GM19438 (cell line): ENCODE data around the gene FLNB.
A peak's percentile ranks its signal among the peaks of the same experiment; 100 is the strongest.
"Not testable (repeated sequence)": the region's sequence is repeated elsewhere in the genome, so short reads cannot be mapped to it uniquely, and the experiment has no call there.

Experiments used
- ATAC-seq: cut with Tn5 transposase; IDR thresholded peaks from one replicate; pipeline ENCODE4 v1.9.1; 2021; ENCODE audit warnings: low read depth; ENCODE audit not compliant: unreplicated experiment

Gene FLNB

DNA sequence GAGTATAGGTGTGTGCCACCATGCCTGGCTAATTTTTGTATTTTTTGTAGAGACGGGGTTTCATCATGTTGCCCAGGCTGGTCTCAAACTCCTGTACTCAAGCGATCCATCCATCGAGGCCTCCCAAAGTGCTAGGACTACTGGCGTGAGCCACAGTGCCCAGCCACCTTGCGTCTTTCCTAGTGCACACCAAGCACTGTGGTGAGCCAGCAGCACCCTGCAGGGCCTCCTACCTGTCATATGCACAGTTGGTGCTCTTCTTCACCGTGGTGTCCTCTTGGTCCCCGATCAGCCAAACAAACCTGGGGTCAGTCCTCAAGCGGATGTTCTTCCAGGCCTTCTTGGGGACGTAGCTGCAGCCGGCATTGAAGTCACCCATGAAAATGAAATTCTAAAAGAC is 189.4 kb downstream of the FLNB start:
- no peak for ATAC-seq

DNA sequence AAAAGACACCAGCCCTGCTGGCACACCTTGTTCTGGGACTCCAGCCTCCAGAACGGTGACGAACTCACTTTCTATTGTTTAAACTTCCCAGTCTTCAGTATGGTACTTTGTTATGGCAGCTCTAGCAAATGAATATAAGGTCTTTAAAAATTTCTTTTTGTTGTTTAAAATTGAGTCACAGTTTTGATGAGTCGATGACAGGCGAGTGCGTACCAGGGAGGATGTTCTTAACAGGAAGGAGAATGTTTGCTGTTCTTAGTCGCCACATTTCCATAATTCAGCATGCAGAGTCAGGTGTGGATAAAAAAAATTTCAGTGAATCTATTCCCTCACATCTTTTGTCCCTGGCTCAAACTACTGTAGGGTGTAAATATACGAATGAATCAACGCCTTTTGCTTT is 190.1 kb downstream of the FLNB start:
- ATAC-seq: no peak

DNA sequence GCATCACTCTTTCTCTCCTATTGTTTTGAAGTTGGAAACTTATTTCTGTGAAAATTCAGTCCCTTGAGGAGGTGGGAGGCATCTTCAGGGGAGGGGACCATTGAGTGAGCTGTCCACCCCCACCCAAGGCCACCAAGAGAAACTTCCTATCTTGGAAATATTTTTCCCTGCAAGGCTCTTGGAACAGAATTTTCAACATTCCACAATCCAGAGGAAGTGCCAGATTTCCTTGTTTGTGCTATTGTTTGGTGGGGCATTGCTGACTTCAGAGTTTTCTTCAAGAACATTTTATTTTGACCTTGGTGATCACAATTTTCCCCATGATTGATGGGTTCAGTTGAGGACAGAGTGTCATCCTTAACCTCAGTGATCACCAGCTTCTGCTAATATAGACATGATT is 190.6 kb downstream of the FLNB start:
- ATAC-seq: no peak

DNA sequence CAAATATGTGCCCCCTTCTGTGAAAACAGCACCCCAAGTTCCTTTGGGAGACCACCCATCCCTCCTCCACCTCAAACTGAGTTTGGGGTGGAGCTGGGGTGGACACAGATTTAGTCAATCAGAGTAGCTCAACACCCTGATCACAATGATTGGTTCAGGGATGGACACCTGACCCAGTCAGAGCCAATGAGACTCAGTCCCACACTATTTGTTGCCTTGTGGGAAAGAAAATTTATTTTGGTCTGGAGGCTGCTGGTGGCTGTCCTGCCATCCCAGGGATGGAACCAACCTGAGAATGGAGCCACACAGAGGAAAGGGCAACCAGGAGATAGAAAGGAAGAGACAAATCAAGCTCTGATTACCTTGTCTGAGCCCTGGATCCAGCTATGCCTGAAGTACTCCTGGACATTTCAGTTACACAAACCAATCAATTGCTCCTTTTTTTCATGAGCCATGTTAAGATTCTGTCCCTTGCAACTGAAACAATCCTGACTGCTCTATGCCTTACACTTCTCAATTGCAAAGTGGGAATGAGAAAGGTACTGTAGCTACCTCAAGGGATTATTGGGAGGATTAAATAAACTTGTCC is 192.0 kb downstream of the FLNB start:
- no peak for ATAC-seq

DNA sequence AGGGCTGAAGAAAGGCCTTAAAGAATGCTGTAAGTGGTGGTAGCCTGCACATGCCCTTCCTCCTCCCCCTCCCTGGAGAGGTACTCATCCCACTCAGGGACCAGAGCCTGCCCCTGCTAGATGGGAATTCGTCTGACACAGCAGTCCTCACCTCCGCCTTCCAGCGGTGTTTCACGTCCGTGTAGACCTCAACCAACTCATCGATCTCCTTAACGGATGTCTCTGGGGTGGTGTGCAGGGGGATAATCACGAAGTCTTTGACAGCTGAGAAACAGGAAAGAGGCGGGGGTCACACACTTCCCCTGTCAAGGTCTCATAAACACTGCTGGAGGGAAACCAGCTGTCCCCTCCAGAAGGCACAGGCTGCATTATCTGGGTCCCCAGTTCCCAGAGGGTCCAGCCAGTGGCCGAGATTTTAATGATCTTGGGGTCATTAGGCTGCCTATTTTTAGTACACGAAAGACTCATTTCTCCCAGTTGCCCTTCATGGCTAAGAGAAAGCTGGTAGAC is 192.7 kb downstream of the FLNB start:
- no peak for ATAC-seq

DNA sequence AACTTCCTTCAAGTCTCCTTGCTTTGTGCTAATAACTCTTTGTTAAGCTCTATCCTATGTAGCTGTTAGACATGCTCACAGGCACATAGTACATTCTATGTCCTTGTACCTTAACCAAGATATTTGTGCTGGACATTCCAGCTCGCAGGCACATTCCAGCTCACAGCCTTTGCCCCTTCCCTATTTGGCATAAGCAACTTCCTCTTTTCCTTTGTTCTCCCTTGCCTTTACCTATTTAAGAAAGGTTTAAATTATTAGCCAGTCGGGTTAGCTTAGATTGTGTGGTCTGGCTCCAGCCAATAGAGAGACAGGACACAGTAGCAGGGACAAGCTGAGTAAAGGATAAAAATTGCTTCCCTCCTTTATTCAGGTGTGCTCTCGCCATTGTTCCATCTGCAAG is 193.2 kb downstream of the FLNB start:
- ATAC-seq: not testable (repeated sequence)

DNA sequence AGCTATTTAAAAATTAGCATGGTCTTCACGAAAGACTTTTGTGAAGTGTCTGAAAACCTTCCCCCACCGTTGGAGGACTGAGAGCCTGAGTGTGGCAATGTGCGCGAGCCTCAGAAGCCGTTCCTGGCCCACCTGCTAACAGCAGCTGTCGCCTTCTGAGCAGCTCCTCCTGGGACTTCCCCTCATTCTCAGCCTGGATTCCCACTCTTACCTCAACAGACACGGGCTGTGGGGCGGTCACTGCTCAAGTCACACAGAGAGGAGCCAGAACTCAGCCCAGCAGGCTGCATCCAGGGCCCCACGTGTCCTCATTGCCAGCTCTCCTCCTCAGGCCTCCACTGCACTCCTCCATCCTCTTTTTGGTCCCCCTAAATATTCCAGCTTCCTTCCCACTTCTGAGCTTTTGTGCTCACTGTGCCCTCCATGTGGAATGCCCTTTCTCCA is 194.7 kb downstream of the FLNB start:
- peak; percentile 74 for ATAC-seq

DNA sequence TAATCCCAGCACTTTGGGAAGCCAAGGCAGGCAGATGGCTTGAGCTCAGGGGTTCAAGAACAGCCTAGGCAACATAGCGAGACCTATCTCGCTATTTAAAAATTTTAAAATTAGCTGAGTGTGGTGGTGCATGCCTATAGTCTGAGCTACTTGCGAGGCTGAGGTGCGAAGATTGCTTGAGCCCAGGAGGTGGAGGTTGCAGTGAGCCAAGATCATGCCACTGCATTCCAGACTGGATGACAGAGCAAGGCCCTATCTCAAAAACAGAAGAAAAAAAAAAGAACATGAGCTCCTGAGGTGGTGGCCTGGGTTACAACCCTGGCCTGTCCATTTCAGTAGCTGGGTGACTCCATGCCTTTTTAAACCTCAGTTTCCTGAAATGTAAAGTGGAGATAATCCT is 195.3 kb downstream of the FLNB start:
- no peak for ATAC-seq

DNA sequence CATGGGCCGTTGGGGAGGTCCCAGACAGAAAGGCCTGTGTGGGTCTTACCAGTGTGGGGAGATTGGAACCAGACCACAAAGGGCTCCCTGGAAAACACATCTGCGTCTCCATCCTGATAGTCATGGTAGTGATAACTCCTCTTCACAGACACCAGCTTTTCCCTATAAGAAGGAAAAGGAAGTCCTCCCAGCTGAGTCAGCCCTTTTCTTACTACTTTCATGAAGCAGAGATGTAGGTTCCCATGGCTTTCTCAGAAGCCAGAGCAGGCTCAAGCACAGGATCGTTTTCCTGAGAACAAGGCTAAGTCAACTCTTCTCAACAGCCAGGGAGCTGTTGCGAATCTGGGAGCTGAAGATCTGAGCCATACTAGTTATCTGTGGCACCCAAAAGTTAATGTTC is 196.5 kb downstream of the FLNB start:
- ATAC-seq: no peak

DNA sequence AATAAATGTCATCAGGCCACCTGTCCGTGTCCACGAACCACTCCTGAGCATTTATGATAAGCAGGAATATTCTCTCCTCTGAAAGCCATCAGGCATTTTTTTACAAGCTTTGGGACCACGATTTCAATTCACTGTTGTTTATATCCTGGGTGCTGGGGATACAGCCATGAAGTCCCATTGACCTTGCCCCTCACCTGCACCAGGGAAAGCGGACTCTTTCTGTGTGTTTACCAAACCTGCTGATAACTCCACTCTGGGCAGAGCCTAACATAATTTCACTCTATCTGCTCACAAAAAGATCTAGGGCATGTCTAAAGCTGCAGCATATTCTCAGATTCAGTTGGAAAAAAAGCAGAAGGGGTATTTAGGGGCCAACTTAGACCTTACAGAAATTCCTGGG is 197.8 kb downstream of the FLNB start:
- no peak for ATAC-seq

DNA sequence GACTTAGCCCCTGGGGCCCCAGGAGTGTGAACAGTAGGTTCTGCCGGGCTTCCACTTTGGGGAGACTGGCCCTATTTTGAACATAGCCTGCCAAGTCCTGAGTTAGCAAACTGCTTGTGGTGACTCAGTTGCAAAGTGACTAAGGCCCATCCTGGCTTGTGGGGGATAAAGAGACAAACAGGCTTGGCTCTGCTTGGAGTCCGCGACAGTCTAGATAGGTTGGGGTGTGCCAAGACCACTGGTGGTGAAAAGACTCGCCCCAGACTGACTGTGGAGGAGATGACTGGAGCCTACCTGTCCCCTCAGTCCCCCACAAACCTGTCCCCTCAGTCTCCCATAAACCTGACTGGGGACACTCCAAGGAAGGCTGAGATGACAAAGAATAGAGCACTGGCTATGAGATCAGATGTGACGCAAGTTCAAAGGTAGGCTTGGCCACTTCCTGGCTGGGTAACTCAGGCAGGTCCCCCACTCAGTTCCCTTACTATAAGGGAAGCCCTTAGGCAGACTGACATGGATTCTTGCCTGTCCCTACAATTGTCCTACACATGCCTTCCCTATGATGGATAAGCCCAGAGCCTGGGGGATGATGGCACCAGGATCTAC is 198.3 kb downstream of the FLNB start:
- ATAC-seq: no peak

DNA sequence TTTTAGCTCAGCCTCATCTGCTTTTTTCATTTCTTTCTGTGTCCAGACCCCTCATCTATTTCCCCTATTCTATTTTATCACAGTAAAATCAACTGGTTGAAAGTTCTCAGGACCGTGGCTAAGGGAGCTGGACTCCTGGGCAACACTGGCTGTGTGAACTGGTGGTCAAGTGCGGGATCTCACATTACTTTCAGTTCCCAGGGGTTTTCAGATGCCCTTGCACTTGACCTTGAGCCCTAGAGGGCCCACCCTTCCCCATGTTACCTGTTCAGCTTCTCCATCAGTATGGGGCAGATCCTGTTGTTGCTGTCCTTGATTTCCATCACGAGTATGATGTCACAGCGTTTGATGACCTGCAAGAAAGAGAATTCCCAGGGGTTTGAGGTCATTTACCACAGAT is 199.7 kb downstream of the FLNB start:
- ATAC-seq: no peak

DNA sequence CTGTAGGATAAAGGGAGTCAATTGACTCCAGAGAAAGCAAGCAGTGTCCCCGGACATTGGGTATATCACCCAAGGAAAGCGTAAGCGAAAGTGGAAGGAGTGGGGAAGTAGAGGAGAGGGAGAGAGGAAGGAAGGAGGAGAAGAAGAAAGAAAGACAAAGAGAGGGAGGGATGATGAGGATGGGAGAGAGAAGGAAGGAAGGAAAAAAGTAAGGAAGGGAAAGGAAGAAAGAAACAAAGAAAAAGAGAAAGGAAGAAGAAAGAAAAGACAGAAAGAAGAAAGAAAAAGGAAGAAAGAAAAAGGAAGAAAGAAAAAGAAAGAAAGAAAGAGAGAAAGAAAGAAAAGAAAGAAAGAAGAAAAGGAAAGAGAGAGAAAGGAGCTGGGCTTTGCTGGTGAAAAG is 201.7 kb downstream of the FLNB start:
- no peak for ATAC-seq

DNA sequence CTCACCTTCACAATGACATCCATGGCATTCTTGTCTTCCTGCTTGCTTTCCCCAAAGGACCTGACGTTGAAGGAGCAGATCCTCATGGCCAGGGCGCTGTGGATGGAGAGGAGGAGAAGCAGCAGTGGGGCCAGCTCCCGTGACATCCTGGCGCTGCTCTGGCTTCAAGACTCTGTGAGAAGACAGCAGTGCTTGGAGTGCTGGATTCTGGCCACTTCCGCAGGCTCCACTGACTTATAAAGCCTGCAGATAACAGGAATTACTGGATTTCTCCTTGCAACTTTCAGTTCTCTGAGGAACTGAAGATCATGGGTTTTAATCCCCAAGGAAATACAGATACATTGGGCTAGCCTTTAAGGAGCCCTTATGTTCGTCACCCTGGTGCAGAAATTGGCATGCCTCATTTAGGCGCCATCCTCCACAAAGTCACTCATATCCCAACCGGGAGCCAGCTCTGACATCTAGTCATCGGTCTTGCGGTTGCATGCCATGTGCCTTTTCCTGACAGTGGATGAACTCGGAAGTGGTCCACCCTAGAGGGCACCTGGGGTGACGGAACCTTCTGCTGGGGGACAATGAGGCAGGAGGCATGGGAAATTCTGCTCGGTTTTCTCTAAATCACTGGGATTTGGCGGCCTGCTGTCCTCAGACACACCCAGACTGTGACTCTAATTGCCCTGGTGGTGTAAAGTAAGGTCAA is 202.7 kb downstream of the FLNB start, which contains the start of gene DNASE1L3:
DNASE1L3 (minus strand) TSS at position 212 of the 700 bp plus-strand sequence; CDS start at position 146, 66 bp downstream.
- ATAC-seq: no peak

DNA sequence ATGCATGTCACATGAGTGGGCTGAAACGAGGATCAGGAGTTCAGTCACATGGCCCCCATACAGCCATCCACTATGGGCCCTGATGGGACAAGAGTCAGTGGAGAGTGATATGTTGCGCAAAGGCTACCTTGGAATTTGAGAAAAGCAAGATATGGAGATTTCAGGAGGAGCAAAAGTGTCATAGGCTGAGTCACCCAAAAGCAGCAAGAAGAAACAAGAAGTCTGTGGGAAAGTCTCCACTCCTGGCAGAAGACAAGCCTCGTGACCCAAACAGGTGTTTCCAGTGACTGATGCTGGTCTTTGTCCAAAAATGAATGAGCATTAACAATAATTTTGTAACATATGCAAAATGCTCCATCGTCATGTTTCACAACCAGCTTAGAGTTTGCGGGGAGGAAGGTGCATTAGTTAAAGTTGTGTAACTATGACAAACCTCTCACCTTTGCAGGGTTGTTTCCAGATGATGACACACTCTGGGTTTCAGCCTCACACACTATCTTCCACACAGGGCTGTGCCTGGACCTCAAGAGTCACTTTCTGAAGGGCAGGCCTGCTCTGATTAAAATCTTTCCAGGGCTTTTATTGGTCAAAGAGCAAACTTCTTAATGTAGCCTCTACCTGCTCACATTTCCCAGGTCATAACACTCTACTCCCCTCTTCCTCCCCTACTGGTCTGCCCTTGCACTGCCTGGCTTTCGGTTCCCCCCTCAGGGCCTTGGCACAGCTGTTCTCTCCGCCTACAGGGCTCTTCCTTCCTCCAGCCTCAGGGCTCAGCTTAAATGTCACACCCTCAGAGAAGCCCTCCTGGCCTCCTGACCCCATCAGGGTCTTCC is 206.5 kb downstream of the FLNB start:
- peak; percentile 86 for ATAC-seq

DNA sequence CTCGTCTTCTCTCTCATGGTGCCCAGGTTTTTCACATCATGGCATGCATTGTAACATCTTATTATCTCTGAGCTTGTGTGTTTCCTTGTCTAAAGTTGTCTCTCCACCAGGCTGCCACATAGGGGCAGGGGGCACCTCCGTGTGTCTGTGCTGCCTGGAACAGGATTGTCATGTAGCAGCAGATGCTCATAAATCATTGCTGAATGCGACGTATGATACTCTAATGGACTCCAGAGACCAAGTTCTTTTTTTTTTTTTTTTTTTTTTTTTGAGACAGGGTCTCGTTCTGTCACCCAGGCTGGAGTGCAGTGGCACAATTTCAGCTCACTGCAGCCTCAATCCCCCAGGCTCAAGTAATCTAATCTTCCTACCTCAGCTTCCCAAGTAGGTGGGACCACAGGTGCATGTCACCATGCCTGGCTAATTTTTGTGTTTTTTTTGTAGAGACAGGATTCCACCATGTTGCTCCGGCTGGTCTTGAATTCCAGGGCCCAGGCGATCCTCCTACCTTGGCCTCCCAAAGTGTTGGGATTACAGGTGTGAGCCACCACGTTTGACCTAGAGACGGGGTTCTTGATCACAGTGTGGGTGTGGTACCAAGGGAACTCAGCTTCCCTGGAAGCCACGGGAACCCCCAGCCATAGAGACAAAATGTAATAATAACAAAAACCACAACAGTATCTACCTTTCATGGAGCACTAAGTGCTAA is 207.2 kb downstream of the FLNB start:
- peak; percentile 3 for ATAC-seq

DNA sequence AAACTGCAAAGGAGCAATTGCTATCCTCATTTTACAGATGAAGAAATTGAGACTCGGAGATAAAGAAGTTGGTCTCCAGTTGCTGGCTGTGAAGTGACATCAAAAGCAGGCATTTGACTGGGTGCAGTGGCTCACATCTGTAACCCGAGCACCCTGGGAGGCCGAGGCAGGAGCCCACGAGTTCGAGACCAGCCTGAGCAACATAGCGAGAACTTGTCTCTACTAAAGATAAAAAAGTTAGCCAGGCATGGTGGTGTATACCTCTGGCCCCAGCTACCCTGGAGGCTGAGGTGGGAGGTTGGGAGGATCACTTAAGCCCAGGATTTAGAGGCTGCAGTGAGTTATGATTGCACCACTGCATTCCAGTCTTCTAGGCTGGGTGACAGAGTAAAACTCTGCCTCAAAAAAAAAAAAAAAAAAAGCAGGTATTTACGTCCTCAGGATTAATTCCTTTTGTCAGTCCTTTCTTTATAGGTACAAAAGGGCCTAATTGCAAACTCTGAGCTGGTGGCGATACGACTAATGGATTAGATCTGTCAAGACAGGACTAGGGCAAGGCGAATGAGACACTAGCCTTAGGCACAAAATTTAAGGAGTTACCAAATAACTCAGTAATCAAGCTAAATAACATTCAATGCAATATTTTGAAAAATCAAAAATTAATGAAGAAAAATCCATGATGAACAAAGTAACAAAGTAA is 208.4 kb downstream of the FLNB start:
- ATAC-seq: no peak

DNA sequence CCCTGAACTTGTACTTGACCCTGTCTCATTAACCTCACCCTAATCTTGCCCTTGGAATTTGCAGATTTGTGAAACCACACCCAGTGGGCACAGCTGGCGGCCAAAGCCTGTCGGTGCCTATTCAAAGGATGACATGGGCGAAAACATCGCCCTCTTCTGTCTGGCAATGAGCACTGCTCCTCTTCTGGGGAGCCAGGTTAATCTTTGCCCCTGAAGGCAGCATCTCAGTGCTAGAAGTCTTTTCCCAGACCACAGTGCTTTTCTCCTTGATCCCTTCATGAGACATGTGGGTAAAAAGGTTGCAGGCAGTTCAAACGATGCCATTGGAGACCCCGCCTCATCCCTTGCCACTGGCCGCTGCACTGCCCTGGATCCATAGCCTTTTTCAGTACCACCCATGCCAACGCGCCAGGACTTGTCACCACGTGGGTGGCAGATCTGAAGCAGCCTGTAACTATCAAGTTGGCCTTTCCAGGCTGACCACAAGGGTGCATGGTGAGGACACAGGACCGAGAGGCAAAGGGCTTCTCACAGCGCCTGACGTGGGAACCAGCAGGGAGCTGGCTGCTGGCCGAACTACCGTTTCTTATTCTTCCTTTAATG is 209.1 kb downstream of the FLNB start:
- no peak for ATAC-seq

DNA sequence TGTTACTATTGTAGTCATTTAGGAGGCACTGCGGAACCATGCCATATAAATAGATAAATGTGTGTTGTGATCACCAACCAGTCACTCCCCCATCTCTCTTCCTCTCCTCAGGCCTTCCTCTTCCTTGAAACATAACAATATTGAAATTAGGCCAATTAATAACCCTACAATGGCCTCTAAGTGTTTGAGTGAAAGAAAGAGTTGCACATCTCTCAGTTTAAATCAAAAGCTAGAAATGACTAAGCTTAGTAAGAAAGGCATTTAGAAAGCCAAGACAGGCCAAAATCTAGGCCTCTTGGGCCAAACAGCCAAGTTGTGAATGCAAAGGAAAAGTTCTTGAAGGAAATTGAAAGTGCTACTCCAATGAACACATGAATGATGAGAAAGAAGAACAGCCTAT is 210.7 kb downstream of the FLNB start:
- ATAC-seq: no peak
